Measurements from ENCODE around the gene PDE8A. TPM values are rescaled to one million over a fixed set of nuclear protein-coding genes. Genes with fewer than 3 reads are reported as not detected.

The PDE8A gene
- total RNA-seq, 1 experiment from 2014 or later: 44.2 TPM

DNA sequence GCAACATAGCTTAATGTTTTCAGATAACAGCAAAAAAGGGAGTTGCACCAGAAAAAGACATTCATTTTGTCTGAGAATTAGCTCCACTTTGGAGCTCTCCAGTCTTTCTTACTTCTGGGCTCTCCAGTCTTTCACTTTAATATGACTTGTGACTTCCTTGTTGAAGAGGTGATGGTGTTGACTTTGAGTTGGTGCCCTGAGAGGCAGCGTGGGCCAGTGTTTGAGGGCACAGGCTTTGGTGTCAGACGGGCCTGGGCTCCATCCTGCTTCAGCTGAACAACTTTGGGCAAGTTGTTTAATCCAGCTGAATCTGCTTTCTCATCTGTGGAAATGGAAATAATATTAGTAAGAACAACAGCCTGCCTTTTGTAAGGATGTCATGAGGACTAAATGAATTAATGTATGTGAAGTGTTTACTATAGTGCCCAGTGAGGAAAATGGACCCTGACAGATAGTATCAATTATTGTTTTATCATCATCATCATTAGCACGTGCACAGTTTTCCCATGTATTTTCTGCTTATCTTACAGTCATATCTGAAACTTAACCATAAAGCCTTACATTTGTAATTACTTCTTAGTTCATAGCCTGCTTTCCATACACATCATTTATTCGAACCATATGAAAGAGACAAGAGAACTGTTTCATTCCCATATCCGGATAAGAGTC lies 108.4 kb downstream of the PDE8A start:
- Histone ChIP-seq H3K4me1 (ENCODE audit: insufficient read depth, low read length) (no peaks in the 10 kb centered on the region; the same call in 1 of the 2 replicates), H3K9me2 (replicated peaks; ENCODE audit: low read length) (no peaks in the 10 kb centered on the region), H3K36me3 (ENCODE audit: low read depth, low read length) (peaks cover 35% of the 10 kb centered on the region), H3K79me2 (ENCODE audit: low read length) (no peaks in the 10 kb centered on the region), H3K9ac (ENCODE audit: low read length) (no peak overlapping the region), H3K27me3 (ENCODE audit: low read length) (no peaks in the 10 kb centered on the region), H4K20me1 (ENCODE audit: low read length) (no peaks in the 10 kb centered on the region), H3F3A (ENCODE audit: low read length, unreplicated experiment) (no peaks in the 10 kb centered on the region), H3K9me3 (ENCODE audit: low read length) (no peaks in the 10 kb centered on the region), H3K4me3 (ENCODE audit: low read length) (no peak overlapping the region), H2AFZ (ENCODE audit: low read length) (no peak overlapping the region), H3K27ac (ENCODE audit: low read length) (no peak overlapping the region), H3K4me2 (ENCODE audit: low read length) (no peak overlapping the region)
- DNase-seq: no peak
- POLR2A ChIA-PET (ENCODE audit: unreplicated experiment): no interaction called here
- intact Hi-C loops (cut with micrococcal nuclease): no loop called here
- TF ChIP-seq EZH2phosphoT487 (IDR thresholded peaks at IDR 0.05; ENCODE audit: borderline replicate concordance, low read length) (no peak), EZH2 (IDR thresholded peaks at IDR 0.05; ENCODE audit: low read length, unreplicated experiment) (no peak)
- TF ChIP-seq, protein P1, sequence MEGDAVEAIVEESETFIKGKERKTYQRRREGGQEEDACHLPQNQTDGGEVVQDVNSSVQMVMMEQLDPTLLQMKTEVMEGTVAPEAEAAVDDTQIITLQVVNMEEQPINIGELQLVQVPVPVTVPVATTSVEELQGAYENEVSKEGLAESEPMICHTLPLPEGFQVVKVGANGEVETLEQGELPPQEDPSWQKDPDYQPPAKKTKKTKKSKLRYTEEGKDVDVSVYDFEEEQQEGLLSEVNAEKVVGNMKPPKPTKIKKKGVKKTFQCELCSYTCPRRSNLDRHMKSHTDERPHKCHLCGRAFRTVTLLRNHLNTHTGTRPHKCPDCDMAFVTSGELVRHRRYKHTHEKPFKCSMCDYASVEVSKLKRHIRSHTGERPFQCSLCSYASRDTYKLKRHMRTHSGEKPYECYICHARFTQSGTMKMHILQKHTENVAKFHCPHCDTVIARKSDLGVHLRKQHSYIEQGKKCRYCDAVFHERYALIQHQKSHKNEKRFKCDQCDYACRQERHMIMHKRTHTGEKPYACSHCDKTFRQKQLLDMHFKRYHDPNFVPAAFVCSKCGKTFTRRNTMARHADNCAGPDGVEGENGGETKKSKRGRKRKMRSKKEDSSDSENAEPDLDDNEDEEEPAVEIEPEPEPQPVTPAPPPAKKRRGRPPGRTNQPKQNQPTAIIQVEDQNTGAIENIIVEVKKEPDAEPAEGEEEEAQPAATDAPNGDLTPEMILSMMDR (conservative IDR thresholded peaks at IDR 0.05; ENCODE audit: low read depth, low read length): no peak
- ATAC-seq: no peak
- CTCF ChIA-PET: no interaction called here
- BruUV-seq (replicated peaks): no TSS peak

DNA sequence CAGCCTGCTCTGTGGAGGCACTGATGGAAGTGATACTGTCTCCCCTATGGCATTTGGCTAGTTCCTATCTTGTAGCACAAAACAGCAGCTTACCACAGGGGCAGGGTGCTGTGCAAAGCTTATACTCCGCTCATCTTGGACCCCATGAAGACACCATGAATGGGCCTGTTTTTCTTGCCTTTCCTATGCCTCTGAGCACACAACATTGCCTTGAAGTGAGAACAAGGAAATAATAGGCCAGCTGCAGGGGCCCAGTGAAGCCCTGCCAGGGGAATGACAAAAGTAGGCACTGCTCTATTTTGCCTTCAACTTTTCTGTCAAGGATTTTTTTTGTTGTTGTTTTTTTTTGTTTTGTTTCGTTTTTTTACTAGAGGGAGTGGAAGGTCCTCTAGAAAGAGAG lies 110.3 kb downstream of the PDE8A start:
- no peaks in the 10 kb centered on the region; the same call in 1 of the 2 replicates for H3K4me1 ChIP-seq (ENCODE audit: insufficient read depth, low read length)
- H3K9me2 ChIP-seq (replicated peaks; ENCODE audit: low read length): no peaks in the 10 kb centered on the region
- no peak overlapping the region for H3K4me3 ChIP-seq (ENCODE audit: low read length)
- TF ChIP-seq EZH2 (IDR thresholded peaks at IDR 0.05; ENCODE audit: low read length, unreplicated experiment) (no peak), EZH2phosphoT487 (IDR thresholded peaks at IDR 0.05; ENCODE audit: borderline replicate concordance, low read length) (no peak)
- TF ChIP-seq, protein P1 (conservative IDR thresholded peaks at IDR 0.05; ENCODE audit: low read depth, low read length): no peak
- no peak overlapping the region for H2AFZ ChIP-seq (ENCODE audit: low read length)
- H3K9me3 ChIP-seq (ENCODE audit: low read length): no peaks in the 10 kb centered on the region
- H3K4me2 ChIP-seq (ENCODE audit: low read length): no peak overlapping the region
- no peaks in the 10 kb centered on the region for H4K20me1 ChIP-seq (ENCODE audit: low read length)
- H3K9ac ChIP-seq (ENCODE audit: low read length): no peak overlapping the region
- ChIA-PET POLR2A (ENCODE audit: unreplicated experiment) (no interaction called here), CTCF (no interaction called here)
- no peak overlapping the region for H3K27ac ChIP-seq (ENCODE audit: low read length)
- ATAC-seq: no peak
- H3F3A ChIP-seq (ENCODE audit: low read length, unreplicated experiment): no peaks in the 10 kb centered on the region
- H3K36me3 ChIP-seq (ENCODE audit: low read depth, low read length): peaks cover 32% of the 10 kb centered on the region
- no peaks in the 10 kb centered on the region for H3K27me3 ChIP-seq (ENCODE audit: low read length)
- H3K79me2 ChIP-seq (ENCODE audit: low read length): no peaks in the 10 kb centered on the region
- intact Hi-C loops (cut with micrococcal nuclease): no loop called here
- BruUV-seq (replicated peaks): no TSS peak
- DNase-seq: no peak

DNA sequence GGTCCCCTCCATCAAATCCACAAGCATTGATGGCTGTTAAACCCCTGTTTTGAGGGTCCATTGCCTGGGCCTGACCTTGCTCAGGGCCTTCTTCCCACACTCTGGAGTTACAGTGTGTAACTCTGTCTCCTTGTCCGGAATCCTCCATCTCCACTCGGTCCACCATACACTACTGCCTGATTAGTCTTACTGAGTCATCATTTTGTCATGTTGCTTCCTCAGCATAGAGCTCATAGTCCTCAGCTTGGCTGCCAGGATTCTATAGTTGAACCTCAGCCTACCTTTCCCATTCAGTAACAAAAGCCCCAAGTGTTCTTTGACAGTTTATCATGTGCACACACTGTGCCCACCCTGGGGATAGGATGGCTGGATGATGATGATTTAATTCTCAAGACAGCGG lies 113.0 kb downstream of the PDE8A start:
- BruUV-seq (replicated peaks): no TSS peak
- no peaks in the 10 kb centered on the region for H3K9me2 ChIP-seq (replicated peaks; ENCODE audit: low read length)
- H3K4me1 ChIP-seq (ENCODE audit: insufficient read depth, low read length): no peaks in the 10 kb centered on the region; the same call in 1 of the 2 replicates
- intact Hi-C loops (cut with micrococcal nuclease): no loop called here
- H3K4me3 ChIP-seq (ENCODE audit: low read length): no peak overlapping the region
- H3K9ac ChIP-seq (ENCODE audit: low read length): no peak overlapping the region
- TF ChIP-seq, protein P1 (conservative IDR thresholded peaks at IDR 0.05; ENCODE audit: low read depth, low read length): no peak
- TF ChIP-seq EZH2 (IDR thresholded peaks at IDR 0.05; ENCODE audit: low read length, unreplicated experiment) (no peak), EZH2phosphoT487 (IDR thresholded peaks at IDR 0.05; ENCODE audit: borderline replicate concordance, low read length) (no peak)
- ChIA-PET POLR2A (ENCODE audit: unreplicated experiment) (no interaction called here), CTCF (no interaction called here)
- no peak overlapping the region for H2AFZ ChIP-seq (ENCODE audit: low read length)
- ATAC-seq (peak; percentile 70), DNase-seq (peak; percentile 39)
- H3K27ac ChIP-seq (ENCODE audit: low read length): no peak overlapping the region
- no peaks in the 10 kb centered on the region for H3K9me3 ChIP-seq (ENCODE audit: low read length)
- no peaks in the 10 kb centered on the region for H4K20me1 ChIP-seq (ENCODE audit: low read length)
- H3K79me2 ChIP-seq (ENCODE audit: low read length): no peaks in the 10 kb centered on the region
- H3K27me3 ChIP-seq (ENCODE audit: low read length): no peaks in the 10 kb centered on the region
- H3K36me3 ChIP-seq (ENCODE audit: low read depth, low read length): peaks cover 25% of the 10 kb centered on the region
- no peak overlapping the region for H3K4me2 ChIP-seq (ENCODE audit: low read length)
- no peaks in the 10 kb centered on the region for H3F3A ChIP-seq (ENCODE audit: low read length, unreplicated experiment)

All from PC-3 (cell line).